ENCODE results near the gene CEP250.

- no peak for TF ChIP-seq TAF1 (IDR thresholded peaks at IDR 0.05; ENCODE audit: borderline replicate concordance, low read depth, low read length)
- TF ChIP-seq POLR2A (IDR thresholded peaks at IDR 0.05; ENCODE audit: low read depth, low read length), result no peak
Observed at GRCh38 chr20:35437599-35437998, 17.8 kb upstream of the CEP250 start.
